HG03571 (cell line): Measurements from ENCODE around the gene OR52R1.
"Not testable (repeated sequence)": the region's sequence is repeated elsewhere in the genome, so short reads cannot be mapped to it uniquely, and the experiment has no call there.

Experiments
- ATAC-seq: cut with Tn5 transposase; IDR thresholded peaks from one replicate; pipeline ENCODE4 v1.9.1; 2021; ENCODE audit not compliant: unreplicated experiment

The OR52R1 gene

DNA sequence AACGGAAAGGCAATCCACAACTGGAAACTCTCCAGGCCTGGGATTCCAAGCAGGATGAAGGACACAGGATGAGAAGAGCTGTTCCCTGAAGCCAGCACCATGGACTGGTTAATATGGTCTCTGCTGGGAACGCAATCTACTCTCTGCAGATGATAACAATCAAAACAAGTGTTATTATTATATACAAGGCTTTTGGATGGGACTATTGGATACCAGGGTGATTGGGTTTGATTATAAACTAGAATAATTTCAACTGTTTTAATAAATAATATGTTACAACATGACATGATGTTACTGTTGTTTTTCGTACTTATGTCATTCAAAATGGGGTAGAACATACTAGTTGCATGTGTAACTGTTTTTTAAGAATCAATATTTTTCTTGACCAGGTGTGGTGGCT, at the start of gene OR52R1:
Gene OR52R1 (minus strand): TSS at position 101 of the 400 bp plus-strand sequence. CDS start 0 bp downstream, at position 101.
- no peak for ATAC-seq

GRCh38 chr11:4851033-4851432, 46.9 kb upstream of the OR52R1 start:
- ATAC-seq = no peak

DNA sequence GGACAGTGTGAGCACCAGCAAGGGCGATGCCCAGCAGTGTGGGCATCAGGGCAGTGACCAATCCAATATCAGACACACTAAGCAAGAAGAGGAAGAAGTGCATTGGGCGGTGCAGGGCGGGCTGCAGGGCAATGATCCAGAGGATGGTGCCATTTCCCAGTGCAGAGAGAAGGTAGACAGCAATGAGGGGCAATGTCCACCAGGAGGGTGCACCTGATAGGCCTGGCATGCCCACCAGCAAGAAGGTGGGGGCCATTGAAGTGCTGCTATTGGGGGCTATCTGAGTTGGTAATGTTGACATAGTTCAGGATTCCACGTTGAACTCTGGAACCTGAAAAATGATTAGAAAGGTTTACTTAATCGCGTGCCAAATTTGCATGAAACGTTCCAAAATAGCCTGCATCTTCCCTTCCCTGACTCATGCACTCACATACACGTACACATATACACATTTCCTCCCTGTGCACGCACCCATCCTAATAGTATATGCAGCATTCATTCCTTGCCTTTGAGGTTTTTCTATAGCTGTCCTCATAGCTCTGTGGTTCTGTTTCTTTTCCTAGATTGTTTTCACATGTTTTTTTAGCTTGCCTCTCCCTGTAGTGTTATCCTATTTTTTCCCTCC, 44.8 kb upstream of the OR52R1 start, which contains the start of gene OR51S1:
Gene OR51S1 (minus strand): TSS at position 301 of the 625 bp plus-strand sequence. CDS start 0 bp downstream, at position 301.
- ATAC-seq = no peak

- no peak for ATAC-seq
These were observed 35.8 kb upstream of the OR52R1 start for GRCh38 chr11:4839851-4840549.

DNA sequence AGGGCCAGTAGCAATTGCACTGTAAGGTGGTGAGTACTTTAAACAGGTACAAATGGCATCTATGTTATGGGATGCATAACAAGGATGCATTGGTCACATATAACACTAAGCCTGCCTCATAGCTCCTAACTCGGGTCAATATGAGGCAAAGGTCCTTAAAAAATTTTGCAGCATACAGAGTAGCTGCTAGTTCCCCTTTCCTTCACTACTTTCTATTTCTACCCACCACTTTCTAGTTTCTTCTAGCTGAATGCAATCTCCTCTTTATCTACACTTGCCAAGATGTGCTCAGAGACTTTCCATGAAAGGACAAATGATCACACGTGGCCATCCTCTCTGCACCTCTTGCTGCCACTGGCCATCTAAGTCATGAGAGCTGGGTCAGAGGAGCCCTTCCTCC, 26.7 kb upstream of the OR52R1 start:
- no peak for ATAC-seq

DNA sequence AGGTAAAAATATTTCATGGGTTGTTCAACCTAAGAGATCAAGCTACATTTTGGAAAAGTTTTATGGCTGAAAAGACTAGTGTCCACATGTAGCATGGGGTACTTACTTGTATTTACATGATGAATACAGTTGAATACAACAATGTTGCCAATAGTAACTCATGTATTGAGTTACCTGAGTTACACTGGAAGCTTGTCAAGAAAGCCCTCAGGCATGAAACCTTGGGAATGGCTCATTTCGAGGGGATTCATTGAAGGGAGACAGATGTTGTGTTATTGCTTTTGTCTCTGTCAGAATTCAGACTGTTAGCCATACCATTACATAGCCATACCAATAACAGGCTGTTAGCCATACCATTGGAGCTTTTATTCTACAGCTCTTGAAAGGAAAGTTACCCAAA, 26.2 kb upstream of the OR52R1 start:
- ATAC-seq = no peak

DNA sequence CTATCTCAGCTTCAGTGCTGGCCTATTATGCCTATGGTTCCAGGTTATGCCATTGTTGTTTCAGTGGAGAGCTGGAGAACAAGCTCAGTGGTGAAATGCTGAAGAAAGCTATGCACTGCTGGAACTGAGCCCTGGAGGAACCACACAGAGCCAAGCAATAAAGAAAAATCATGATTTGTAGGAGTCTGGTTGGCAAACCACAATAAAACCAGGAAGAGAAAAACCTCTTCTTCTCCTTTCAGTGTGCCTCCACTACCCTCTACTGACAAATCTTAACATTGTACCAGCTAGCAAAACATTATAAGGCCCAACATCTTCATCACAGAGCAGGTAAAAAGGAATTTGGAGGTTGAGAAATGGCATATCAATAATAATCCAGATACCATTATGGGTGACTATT, 22.2 kb upstream of the OR52R1 start:
- ATAC-seq = no peak

DNA sequence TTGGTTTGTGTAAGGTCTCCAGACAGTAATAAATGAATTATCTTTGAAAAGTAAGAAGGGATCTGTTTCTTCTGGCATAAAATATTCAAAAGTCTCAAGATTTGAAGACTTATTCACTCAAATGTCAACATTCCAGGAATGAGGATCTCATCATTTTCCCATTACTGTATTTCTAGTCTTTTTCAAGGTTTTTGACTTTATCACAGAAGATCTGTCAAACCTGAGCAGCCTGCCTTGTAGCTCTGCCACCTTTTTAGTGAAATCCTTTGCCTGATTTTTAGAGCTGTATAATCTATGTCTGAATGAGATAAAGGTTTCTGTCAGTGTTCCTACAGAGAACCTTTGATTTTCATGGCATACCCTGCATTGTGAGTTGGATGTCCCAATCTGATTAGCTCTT, 21.0 kb upstream of the OR52R1 start:
- ATAC-seq = no peak

GRCh38 chr11:4821021-4821420, 16.8 kb upstream of the OR52R1 start, which contains the start of gene OR51F2:
Gene OR51F2, plus strand, starts transcription at chr11:4821321. Its CDS starts 101 bp downstream, at chr11:4821422.
- no peak for ATAC-seq

DNA sequence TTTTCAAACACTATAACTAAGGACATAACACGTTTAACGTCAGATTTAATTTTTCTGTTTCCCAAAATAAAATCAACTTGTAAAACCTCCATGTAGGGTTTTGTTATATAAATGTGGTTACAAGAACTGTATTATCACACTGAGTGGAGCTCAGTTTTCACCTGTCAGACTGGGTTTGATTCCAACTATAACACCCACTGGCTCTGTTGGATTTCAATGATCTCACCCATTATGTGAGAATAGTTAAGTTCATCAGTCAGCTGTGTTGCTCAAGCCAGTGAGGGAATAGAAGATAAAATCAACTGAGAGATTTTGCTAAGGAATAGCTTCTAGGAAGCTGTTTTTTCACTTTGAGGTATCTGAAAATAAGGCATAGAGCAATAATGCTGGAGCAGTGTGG, 5.1 kb upstream of the OR52R1 start:
- ATAC-seq = no peak

GRCh38 chr11:4808476-4808875, 4.3 kb upstream of the OR52R1 start:
- no peak for ATAC-seq

GRCh38 chr11:4801316-4801715, 2.9 kb downstream of the OR52R1 start:
- ATAC-seq = not testable (repeated sequence)

GRCh38 chr11:4798427-4799183, 5.6 kb downstream of the OR52R1 start:
- no peak for ATAC-seq

- no peak for ATAC-seq
These were observed 7.0 kb downstream of the OR52R1 start for GRCh38 chr11:4797206-4797605.

GRCh38 chr11:4782454-4782853, 21.7 kb downstream of the OR52R1 start:
- no peak for ATAC-seq

DNA sequence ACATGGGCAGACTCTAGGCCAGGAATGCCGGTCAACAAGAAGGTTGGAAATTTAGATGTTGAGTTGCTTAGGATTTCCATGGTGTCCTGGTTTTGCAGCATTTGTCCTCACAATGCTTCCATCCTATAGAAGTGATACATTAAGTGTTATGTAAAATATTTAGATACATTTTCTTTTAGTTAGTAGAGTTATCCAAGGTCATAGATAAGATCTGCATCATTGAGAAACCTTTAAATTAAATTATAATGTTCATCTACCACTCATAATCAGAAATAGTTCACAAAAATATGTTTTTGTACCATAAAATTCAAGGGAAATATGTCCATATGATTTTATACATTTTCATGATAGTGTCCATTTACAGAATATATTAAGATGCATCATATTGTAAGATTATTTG, 34.3 kb downstream of the OR52R1 start, which contains the start of gene OR51F1:
Gene OR51F1 (minus strand): TSS at position 101 of the 400 bp plus-strand sequence. CDS start 0 bp downstream, at position 101.
- ATAC-seq = no peak

- ATAC-seq = no peak
These were observed 36.1 kb downstream of the OR52R1 start for GRCh38 chr11:4768094-4768493.

DNA sequence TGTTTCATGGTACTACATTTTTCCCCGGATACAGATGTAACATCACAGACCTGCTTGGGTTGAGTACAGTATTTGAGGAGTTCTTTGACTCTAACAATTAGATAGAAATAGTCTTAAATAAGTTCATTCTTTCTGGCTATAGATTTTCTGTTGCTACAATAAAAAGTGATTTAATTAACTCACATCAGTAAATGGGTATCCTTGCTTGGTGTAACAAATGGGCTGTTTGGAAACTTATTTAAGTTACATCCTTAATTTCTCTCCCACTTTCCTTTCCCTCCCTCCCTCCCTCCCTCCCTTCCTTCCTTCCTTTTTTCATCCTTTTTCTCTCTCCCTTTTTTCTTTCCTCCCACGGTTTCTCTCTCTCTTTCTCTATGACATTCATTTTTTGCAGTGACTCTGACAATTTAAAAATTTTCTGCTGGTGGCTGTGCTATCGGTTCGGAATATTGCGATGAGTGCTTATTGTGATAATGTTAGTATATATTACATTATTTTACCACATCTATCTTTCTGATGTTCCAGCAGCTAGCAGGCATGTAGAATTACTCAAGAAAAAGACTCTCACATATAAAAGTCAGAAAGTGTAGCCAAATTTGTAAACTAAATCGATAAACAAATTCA, 37.6 kb downstream of the OR52R1 start:
- no peak for ATAC-seq

GRCh38 chr11:4763096-4763495, 41.1 kb downstream of the OR52R1 start:
- ATAC-seq = peak; percentile 79
